ENCODE measurements around the gene LGALS14.
"Not testable (repeated sequence)": the region's sequence is repeated elsewhere in the genome, so short reads cannot be mapped to it uniquely, and the experiment has no call there.

Gene LGALS14, protein sequence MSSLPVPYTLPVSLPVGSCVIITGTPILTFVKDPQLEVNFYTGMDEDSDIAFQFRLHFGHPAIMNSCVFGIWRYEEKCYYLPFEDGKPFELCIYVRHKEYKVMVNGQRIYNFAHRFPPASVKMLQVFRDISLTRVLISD

GRCh38 chr19:39704181-39705044 lies at the start of gene LGALS14:
LGALS14 (plus strand) TSS chr19:39704481; CDS start chr19:39704529, 48 bp downstream.
- no peak within 1 kb of the TSS for H3K4me3 ChIP-seq (ENCODE audit: low read length)
- H2AFZ ChIP-seq (ENCODE audit: low read depth, low read length), result no peak within 1 kb of the TSS
- H3K9me3 ChIP-seq (ENCODE audit: low read length), result no peaks in the 10 kb centered on the region
- no peaks in the 10 kb centered on the region for H3K36me3 ChIP-seq (ENCODE audit: insufficient read depth, low read length)
- H3K27me3 ChIP-seq (ENCODE audit: insufficient read depth, low read length), result peaks cover 24% of the 10 kb centered on the region
- no peaks in the 10 kb centered on the region for H3K4me1 ChIP-seq (ENCODE audit: insufficient read depth, low read length)

- Histone ChIP-seq H2AFZ (ENCODE audit: low read depth, low read length) (no peak within 1 kb of the TSS), H3K4me1 (ENCODE audit: insufficient read depth, low read length) (no peaks in the 10 kb centered on the region), H3K4me3 (ENCODE audit: low read length) (no peak within 1 kb of the TSS), H3K9me3 (ENCODE audit: low read length) (no peaks in the 10 kb centered on the region), H3K36me3 (ENCODE audit: insufficient read depth, low read length) (no peaks in the 10 kb centered on the region), H3K27me3 (ENCODE audit: insufficient read depth, low read length) (no peaks in the 10 kb centered on the region)
Observed at GRCh38 chr19:39655613-39656012, 48.7 kb upstream of the LGALS14 start, which contains the start of gene LGALS16. LGALS16 (plus strand) TSS chr19:39655913; CDS start chr19:39655962, 49 bp downstream.

- Histone ChIP-seq H3K36me3 (ENCODE audit: insufficient read depth, low read length) (no peaks in the 10 kb centered on the region), H2AFZ (ENCODE audit: low read depth, low read length) (no peak overlapping the region), H3K9me3 (ENCODE audit: low read length) (no peaks in the 10 kb centered on the region), H3K27me3 (ENCODE audit: insufficient read depth, low read length) (no peaks in the 10 kb centered on the region), H3K4me1 (ENCODE audit: insufficient read depth, low read length) (no peaks in the 10 kb centered on the region), H3K4me3 (ENCODE audit: low read length) (no peak overlapping the region)
Observed at GRCh38 chr19:39659791-39660190, 44.5 kb upstream of the LGALS14 start.

GRCh38 chr19:39660661-39661060 lies 43.6 kb upstream of the LGALS14 start:
- Histone ChIP-seq H3K4me3 (ENCODE audit: low read length) (no peak overlapping the region), H3K4me1 (ENCODE audit: insufficient read depth, low read length) (no peaks in the 10 kb centered on the region), H3K36me3 (ENCODE audit: insufficient read depth, low read length) (no peaks in the 10 kb centered on the region), H2AFZ (ENCODE audit: low read depth, low read length) (no peak overlapping the region), H3K9me3 (ENCODE audit: low read length) (no peaks in the 10 kb centered on the region), H3K27me3 (ENCODE audit: insufficient read depth, low read length) (no peaks in the 10 kb centered on the region)

GRCh38 chr19:39661565-39661964 lies 42.7 kb upstream of the LGALS14 start:
- no peaks in the 10 kb centered on the region for H3K36me3 ChIP-seq (ENCODE audit: insufficient read depth, low read length)
- H3K9me3 ChIP-seq (ENCODE audit: low read length), result no peaks in the 10 kb centered on the region
- H3K27me3 ChIP-seq (ENCODE audit: insufficient read depth, low read length), result no peaks in the 10 kb centered on the region
- no peak overlapping the region for H3K4me3 ChIP-seq (ENCODE audit: low read length)
- no peaks in the 10 kb centered on the region for H3K4me1 ChIP-seq (ENCODE audit: insufficient read depth, low read length)
- H2AFZ ChIP-seq (ENCODE audit: low read depth, low read length), result no peak overlapping the region

DNA sequence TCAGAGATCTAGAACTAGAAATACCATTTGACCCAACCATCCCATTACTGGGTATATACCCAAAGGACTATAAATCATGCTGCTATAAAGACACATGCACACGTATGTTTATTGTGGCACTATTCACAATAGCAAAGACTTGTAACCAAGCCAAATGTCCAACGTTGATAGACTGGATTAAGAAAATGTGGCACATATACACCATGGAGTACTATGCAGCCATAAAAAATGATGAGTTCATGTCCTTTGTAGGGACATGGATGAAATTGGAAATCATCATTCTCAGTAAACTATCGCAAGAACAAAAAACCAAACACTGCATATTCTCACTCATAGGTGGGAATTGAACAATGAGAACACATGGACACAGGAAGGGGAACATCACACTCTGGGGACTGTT lies 34.4 kb upstream of the LGALS14 start:
- not testable (repeated sequence) for H2AFZ ChIP-seq (ENCODE audit: low read depth, low read length); H3K27me3 ChIP-seq (ENCODE audit: insufficient read depth, low read length); H3K4me1 ChIP-seq (ENCODE audit: insufficient read depth, low read length); H3K9me3 ChIP-seq (ENCODE audit: low read length); H3K4me3 ChIP-seq (ENCODE audit: low read length); H3K36me3 ChIP-seq (ENCODE audit: insufficient read depth, low read length)

- no peaks in the 10 kb centered on the region for H3K9me3 ChIP-seq (ENCODE audit: low read length)
- H3K36me3 ChIP-seq (ENCODE audit: insufficient read depth, low read length), result no peaks in the 10 kb centered on the region
- H3K4me3 ChIP-seq (ENCODE audit: low read length), result no peak overlapping the region
- H2AFZ ChIP-seq (ENCODE audit: low read depth, low read length), result no peak overlapping the region
- H3K4me1 ChIP-seq (ENCODE audit: insufficient read depth, low read length), result no peaks in the 10 kb centered on the region
- peaks cover 4% of the 10 kb centered on the region for H3K27me3 ChIP-seq (ENCODE audit: insufficient read depth, low read length)
Observed at GRCh38 chr19:39670998-39671397, 33.3 kb upstream of the LGALS14 start.

- H3K9me3 ChIP-seq (ENCODE audit: low read length), result no peaks in the 10 kb centered on the region
Observed at GRCh38 chr19:39671739-39672363, 32.4 kb upstream of the LGALS14 start.

DNA sequence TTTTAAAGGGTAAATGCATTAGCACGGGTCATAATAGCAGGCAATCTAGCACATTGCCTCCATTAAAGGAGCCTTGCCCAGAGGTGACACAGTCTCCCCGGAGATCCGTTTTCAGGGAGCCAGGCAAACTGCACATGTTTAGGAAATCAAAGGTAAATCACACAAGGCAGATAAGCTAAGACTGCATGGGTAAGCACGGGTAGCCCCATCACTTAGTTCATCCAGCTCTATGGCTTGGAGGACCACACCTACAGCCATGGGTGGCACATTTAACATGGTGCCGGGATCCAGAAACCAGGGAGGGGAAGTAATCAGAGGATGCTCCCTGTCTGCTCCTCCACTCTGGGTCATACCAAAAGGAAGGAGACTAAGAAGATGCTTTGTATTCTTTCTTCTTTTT lies 31.8 kb upstream of the LGALS14 start:
- peaks cover 6% of the 10 kb centered on the region for H3K27me3 ChIP-seq (ENCODE audit: insufficient read depth, low read length)
- no peak overlapping the region for H2AFZ ChIP-seq (ENCODE audit: low read depth, low read length)
- no peaks in the 10 kb centered on the region for H3K36me3 ChIP-seq (ENCODE audit: insufficient read depth, low read length)
- H3K4me3 ChIP-seq (ENCODE audit: low read length), result no peak overlapping the region
- no peaks in the 10 kb centered on the region for H3K4me1 ChIP-seq (ENCODE audit: insufficient read depth, low read length)
- no peaks in the 10 kb centered on the region for H3K9me3 ChIP-seq (ENCODE audit: low read length)

More at GRCh38 chr19:39671739-39672363, 32.4 kb upstream of the LGALS14 start:
- Histone ChIP-seq H3K4me3 (ENCODE audit: low read length) (no peak overlapping the region), H3K27me3 (ENCODE audit: insufficient read depth, low read length) (peaks cover 4% of the 10 kb centered on the region), H2AFZ (ENCODE audit: low read depth, low read length) (no peak overlapping the region), H3K4me1 (ENCODE audit: insufficient read depth, low read length) (no peaks in the 10 kb centered on the region), H3K36me3 (ENCODE audit: insufficient read depth, low read length) (no peaks in the 10 kb centered on the region)

DNA sequence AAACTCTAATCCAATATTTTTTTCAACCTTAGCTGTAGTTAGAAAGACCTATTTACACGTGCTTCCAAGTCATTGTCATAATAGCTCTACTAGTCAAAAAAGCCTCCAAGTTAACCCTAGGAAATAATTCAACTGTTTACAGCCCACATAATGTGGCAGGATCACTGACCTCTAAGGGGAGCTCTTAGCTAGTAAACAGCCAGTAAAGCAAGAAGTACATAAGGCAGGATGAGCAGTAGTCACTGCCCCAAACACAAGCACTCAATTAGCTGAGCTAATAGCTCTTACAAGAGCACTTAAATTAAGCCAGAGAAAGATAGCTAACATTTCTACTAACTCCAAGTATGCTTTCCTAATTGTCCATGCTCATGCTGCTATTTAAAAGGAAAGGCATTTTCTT lies 30.4 kb upstream of the LGALS14 start:
- not testable (repeated sequence) for H3K9me3 ChIP-seq (ENCODE audit: low read length); H3K27me3 ChIP-seq (ENCODE audit: insufficient read depth, low read length)

DNA sequence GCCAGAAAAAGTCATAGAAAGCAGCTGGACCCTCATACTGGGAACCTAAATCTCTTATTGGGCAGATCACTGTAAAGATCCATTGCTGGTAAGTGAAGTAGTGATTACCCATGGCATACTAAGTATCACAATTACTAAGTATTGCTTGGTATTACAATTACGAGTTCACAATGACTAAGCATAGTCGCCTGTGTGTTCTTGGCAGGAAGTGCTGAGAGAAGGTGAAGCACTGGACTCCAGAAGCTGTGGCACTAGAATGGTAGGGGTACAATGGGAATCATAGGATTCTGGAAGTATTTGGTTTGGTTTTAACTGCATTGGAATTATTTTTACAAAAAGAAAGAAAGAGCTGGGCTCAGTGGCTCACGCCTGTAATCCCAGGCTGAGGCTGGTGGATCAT lies 28.3 kb upstream of the LGALS14 start:
- Histone ChIP-seq H3K27me3 (ENCODE audit: insufficient read depth, low read length) (peaks cover 9% of the 10 kb centered on the region), H3K36me3 (ENCODE audit: insufficient read depth, low read length) (no peaks in the 10 kb centered on the region), H3K9me3 (ENCODE audit: low read length) (no peaks in the 10 kb centered on the region), H3K4me3 (ENCODE audit: low read length) (no peak overlapping the region), H2AFZ (ENCODE audit: low read depth, low read length) (no peak overlapping the region), H3K4me1 (ENCODE audit: insufficient read depth, low read length) (no peaks in the 10 kb centered on the region)

More for the DNA sequence above, 30.4 kb upstream of the LGALS14 start:
- H3K36me3 ChIP-seq (ENCODE audit: insufficient read depth, low read length); H3K4me3 ChIP-seq (ENCODE audit: low read length); H3K4me1 ChIP-seq (ENCODE audit: insufficient read depth, low read length); H2AFZ ChIP-seq (ENCODE audit: low read depth, low read length): not testable (repeated sequence)

GRCh38 chr19:39677961-39678889 lies 26.1 kb upstream of the LGALS14 start:
- H3K4me1 ChIP-seq (ENCODE audit: insufficient read depth, low read length), result no peaks in the 10 kb centered on the region

More at GRCh38 chr19:39677961-39678889, 26.1 kb upstream of the LGALS14 start:
- no peak overlapping the region for H3K4me3 ChIP-seq (ENCODE audit: low read length)
- no peaks in the 10 kb centered on the region for H3K9me3 ChIP-seq (ENCODE audit: low read length)
- H3K36me3 ChIP-seq (ENCODE audit: insufficient read depth, low read length), result no peaks in the 10 kb centered on the region
- H2AFZ ChIP-seq (ENCODE audit: low read depth, low read length), result no peak overlapping the region
- peaks cover 9% of the 10 kb centered on the region for H3K27me3 ChIP-seq (ENCODE audit: insufficient read depth, low read length)
